NCI-H1417 (cell line): Measurements from ENCODE around the gene PDE4D.

Source experiments
- DNase-seq, 3 experiments: peaks; one replicate each; lab custom pipeline; 2025; lab: John Stamatoyannopoulos, UW

Gene PDE4D

GRCh38 chr5:59209758-59210359, 683.7 kb downstream of the PDE4D start:
- DNase-seq, result no peak

- DNase-seq, result no peak
Measured at GRCh38 chr5:59208474-59208873, 685.1 kb downstream of the PDE4D start.

- no peak for DNase-seq
Measured at GRCh38 chr5:59207401-59207800, 686.1 kb downstream of the PDE4D start.

- DNase-seq, result no peak
Measured at GRCh38 chr5:59206132-59206581, 687.4 kb downstream of the PDE4D start.

- no peak for DNase-seq
Measured at GRCh38 chr5:59204114-59204897, 689.2 kb downstream of the PDE4D start.

- no peak for DNase-seq
Measured at GRCh38 chr5:59199868-59200267, 693.7 kb downstream of the PDE4D start.

- no peak for DNase-seq
Measured at GRCh38 chr5:59198832-59199231, 694.7 kb downstream of the PDE4D start.

- DNase-seq, result no peak
Measured at GRCh38 chr5:59198365-59198764, 695.2 kb downstream of the PDE4D start.

GRCh38 chr5:59197911-59198310, 695.6 kb downstream of the PDE4D start:
- DNase-seq, result no peak

GRCh38 chr5:59193616-59194319, 699.8 kb downstream of the PDE4D start:
- no peak for DNase-seq

- DNase-seq, result no peak
Measured at GRCh38 chr5:59190746-59191145, 702.8 kb downstream of the PDE4D start.

- DNase-seq, result no peak
Measured at GRCh38 chr5:59189472-59190244, 703.9 kb downstream of the PDE4D start.

GRCh38 chr5:59188419-59189225, 704.9 kb downstream of the PDE4D start:
- DNase-seq, result peak; percentile 8 to 79 (median 69)

GRCh38 chr5:59187857-59188256, 705.7 kb downstream of the PDE4D start:
- no peak for DNase-seq

- DNase-seq, result peak in 1 of 3 experiments; percentile 2
Measured at GRCh38 chr5:59186623-59187022, 706.9 kb downstream of the PDE4D start.

GRCh38 chr5:59185757-59186385, 707.7 kb downstream of the PDE4D start:
- no peak for DNase-seq

GRCh38 chr5:59184769-59185168, 708.8 kb downstream of the PDE4D start:
- DNase-seq, result no peak

GRCh38 chr5:59182760-59183159, 710.8 kb downstream of the PDE4D start:
- DNase-seq, result no peak

- no peak for DNase-seq
Measured at GRCh38 chr5:59180515-59180914, 713.0 kb downstream of the PDE4D start.

- no peak for DNase-seq
Measured at GRCh38 chr5:59179704-59180103, 713.8 kb downstream of the PDE4D start.

GRCh38 chr5:59178482-59178881, 715.0 kb downstream of the PDE4D start:
- DNase-seq, result no peak
